ENCODE measurements around the gene MPPED2.

MPPED2 gene

DNA sequence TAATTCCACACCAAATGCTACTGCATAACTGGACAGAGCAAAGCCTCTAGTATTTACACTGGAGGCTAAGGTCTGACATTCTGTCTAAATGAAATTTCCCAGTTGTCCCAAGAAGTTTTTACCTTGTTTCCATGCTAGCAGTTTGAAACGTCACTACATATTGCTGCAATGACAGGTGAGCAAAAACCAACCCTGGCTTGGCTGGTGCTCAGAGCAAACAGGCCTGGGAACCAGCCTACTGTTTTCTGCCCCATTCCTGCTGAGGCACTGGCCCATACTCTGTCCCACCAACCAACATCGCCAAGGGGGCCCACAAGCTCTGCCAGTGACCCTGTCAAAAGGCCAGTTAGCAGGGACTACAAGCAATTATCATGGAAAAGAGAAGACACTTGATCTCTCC lies 131.1 kb downstream of the MPPED2 start:
- no peak for DNase-seq (ENCODE audit: extremely low read depth in 1 of 2, low read depth in 1 of 2)

- no peak for DNase-seq (ENCODE audit: extremely low read depth in 1 of 2, low read depth in 1 of 2)
Observed at GRCh38 chr11:30454541-30454940, 131.6 kb downstream of the MPPED2 start.

GRCh38 chr11:30454111-30454510 lies 132.0 kb downstream of the MPPED2 start:
- no peak for DNase-seq (ENCODE audit: extremely low read depth in 1 of 2, low read depth in 1 of 2)

- DNase-seq (ENCODE audit: extremely low read depth in 1 of 2, low read depth in 1 of 2): no peak
Observed at GRCh38 chr11:30453705-30454104, 132.4 kb downstream of the MPPED2 start.

DNA sequence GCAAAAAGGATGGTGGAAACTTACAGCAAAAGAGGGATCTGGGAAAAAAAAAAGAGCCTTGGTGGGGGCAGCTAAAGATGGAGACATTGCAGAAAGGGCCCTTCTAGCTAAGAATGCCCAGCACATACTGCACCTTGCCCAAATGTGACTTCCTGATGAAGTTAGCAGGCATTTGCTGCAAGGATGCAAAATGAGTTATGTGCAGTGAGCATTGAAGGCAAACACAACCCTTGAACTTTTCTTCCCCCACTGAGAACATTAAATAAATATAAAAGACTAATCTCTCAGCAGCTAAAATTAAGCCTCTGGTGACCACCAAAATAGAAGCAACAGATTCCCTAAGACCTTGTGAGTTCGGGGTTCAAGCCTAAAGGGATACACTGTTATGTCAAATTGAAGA lies 133.3 kb downstream of the MPPED2 start:
- DNase-seq (ENCODE audit: extremely low read depth in 1 of 2, low read depth in 1 of 2): no peak

DNA sequence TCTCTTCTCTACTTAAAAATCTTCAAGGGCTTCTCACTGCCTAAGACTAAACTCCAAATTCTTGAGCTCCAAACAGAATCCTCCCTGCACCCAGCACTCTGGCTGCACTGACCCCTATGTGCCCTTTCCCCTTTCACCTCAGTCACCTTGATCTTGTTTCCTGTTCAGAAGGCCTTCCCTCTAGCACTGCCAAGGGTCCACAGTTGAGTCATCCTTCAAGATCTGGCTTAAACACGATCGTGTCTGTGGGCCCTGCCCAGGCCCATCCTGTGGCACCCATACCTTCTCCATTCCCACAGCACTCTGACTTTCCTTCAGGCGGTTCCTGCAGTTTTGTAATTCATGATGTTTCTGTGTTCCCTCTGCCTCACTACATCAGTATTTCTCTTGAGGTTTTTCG lies 134.0 kb downstream of the MPPED2 start:
- DNase-seq (ENCODE audit: extremely low read depth in 1 of 2, low read depth in 1 of 2): no peak

- no peak for DNase-seq (ENCODE audit: extremely low read depth in 1 of 2, low read depth in 1 of 2)
Observed at GRCh38 chr11:30451626-30452025, 134.5 kb downstream of the MPPED2 start.

DNA sequence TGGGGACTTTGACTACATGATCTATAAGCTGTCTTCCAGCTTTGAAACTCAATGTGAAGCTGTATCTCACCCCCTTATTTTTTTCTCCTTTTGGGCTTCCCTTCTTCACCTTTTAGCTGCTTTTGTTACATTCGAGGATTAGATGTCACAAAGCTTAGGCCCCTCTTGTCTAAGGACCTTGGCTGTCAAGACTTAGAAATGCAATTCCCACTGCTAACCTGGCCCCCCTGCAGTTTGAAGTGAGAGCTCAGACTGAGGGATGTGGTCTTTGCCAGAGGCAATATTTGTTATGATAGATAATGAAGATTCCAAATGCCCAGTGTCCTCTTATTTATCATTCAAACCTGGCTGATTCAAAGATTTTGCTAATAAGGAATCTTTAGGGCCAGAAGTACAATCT lies 135.0 kb downstream of the MPPED2 start:
- DNase-seq (ENCODE audit: extremely low read depth in 1 of 2, low read depth in 1 of 2): no peak

- DNase-seq (ENCODE audit: extremely low read depth in 1 of 2, low read depth in 1 of 2): no peak
Observed at GRCh38 chr11:30447058-30447640, 139.0 kb downstream of the MPPED2 start.

GRCh38 chr11:30446520-30446919 lies 139.6 kb downstream of the MPPED2 start:
- DNase-seq (ENCODE audit: extremely low read depth in 1 of 2, low read depth in 1 of 2): no peak

- no peak for DNase-seq (ENCODE audit: extremely low read depth in 1 of 2, low read depth in 1 of 2)
Observed at GRCh38 chr11:30445056-30445455, 141.1 kb downstream of the MPPED2 start.

DNA sequence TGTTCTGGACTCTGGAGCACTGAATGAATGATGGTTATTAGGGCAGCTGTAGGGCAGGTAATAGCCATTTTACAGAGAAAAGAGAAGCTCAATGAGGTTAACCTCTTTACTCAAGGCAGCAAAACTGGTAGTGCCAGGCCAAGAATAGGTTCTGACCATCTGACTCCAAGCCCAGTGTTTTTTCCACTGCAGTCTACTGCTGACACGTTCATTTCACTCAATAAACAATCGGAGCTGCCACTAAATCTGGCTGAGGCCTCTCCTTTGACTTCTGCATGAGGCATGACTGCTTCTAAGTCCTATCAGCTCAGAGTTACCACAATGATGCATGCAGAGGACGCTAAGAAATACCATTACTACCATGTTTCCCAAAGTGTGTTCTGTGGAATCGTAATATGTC lies 145.6 kb downstream of the MPPED2 start:
- DNase-seq (ENCODE audit: extremely low read depth in 1 of 2, low read depth in 1 of 2): no peak

DNA sequence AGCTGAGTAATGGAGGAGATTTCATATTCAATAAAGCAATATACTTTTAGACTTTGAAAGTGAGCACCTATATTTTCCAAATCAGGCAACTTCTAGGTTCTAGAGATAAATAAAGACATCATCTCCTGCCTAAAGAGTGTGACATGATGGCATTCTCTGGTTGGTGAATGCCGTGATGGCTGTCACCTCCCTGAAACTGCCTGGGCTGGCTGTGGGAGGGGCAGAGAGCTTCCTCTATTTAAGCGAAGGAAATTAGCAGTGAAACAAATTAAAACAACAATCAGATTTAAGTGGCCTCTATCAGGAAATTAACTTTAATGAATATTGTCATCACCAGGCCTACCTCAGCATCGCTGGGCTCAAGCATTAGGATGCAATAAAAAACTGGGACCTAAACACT lies 149.4 kb downstream of the MPPED2 start:
- DNase-seq (ENCODE audit: extremely low read depth in 1 of 2, low read depth in 1 of 2): no peak

DNA sequence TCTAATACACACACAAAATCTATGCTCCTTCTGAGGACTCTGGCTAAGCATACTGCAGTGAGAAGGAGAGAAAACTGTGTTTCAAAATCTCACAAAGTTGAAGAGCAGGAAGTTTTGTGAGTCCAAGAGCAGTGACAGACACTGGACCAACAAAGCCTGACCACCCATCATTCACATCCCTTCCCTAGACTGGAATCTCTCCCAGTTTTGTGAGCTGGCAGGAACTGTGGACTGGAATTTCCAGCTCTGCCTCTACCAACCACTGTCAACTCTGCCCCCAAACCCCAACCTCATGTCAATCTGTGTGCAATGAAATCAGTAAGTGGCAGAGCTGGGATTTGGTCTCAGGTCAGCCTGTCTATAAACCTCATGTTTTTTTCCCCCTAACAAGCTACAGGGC lies 150.7 kb downstream of the MPPED2 start:
- no peak for DNase-seq (ENCODE audit: extremely low read depth in 1 of 2, low read depth in 1 of 2)

- no peak for DNase-seq (ENCODE audit: extremely low read depth in 1 of 2, low read depth in 1 of 2)
Observed at GRCh38 chr11:30434901-30435300, 151.3 kb downstream of the MPPED2 start.

- no peak for DNase-seq (ENCODE audit: extremely low read depth in 1 of 2, low read depth in 1 of 2)
Observed at GRCh38 chr11:30433831-30434230, 152.3 kb downstream of the MPPED2 start.

- no peak for DNase-seq (ENCODE audit: extremely low read depth in 1 of 2, low read depth in 1 of 2)
Observed at GRCh38 chr11:30432716-30433115, 153.4 kb downstream of the MPPED2 start.

- no peak for DNase-seq (ENCODE audit: extremely low read depth in 1 of 2, low read depth in 1 of 2)
Observed at GRCh38 chr11:30432178-30432577, 154.0 kb downstream of the MPPED2 start.

DNA sequence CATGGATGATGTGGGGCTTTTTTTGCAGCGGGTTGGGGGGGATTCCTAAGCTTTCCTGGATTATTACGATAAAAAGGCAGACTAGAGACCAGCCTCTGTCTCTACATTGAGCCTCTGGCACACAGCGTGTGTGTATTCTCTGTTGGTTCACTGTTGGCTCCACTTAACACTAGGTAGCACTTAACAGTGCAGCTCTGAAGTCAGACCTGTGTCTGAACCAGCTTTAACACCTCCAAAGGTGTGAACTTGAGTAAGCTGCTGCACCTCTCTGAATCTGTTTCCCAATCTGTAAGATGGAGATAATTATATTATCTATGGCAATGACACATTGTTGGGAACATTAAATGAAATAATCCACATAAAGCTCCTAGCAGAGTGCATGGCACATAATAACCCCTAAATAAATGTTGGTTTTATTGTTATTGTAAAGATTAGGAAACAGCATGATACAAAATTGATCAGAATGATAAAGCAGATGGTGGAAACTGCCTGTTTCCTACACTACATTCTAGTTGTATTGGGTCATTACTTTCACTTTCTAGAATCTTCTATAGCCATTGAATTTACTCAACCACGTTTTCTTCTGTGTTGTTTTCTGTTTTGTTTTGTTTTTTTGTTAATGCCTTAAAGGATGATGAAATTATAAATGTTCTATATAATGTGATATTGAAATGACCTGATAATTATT lies 154.9 kb downstream of the MPPED2 start:
- DNase-seq (ENCODE audit: extremely low read depth in 1 of 2, low read depth in 1 of 2): no peak

DNA sequence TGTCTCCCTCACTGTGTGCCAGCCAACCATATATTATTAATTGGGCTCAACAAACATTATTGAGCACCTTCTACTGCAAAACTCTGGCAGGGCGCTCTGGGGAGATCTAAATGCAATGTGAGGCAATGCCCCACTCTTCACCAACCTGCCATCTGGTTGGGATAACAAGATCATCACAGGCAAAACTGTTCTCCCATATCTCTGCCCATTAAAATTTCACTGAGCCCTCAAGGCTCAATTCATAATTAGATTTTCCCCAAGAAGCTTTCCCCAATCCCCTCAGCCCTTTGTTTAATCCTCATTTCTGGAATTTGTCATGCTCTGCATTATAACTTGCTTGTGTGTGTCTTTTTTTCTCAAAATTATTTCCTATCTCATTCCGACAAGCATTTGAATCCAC lies 156.6 kb downstream of the MPPED2 start:
- DNase-seq (ENCODE audit: extremely low read depth in 1 of 2, low read depth in 1 of 2): no peak

DNA sequence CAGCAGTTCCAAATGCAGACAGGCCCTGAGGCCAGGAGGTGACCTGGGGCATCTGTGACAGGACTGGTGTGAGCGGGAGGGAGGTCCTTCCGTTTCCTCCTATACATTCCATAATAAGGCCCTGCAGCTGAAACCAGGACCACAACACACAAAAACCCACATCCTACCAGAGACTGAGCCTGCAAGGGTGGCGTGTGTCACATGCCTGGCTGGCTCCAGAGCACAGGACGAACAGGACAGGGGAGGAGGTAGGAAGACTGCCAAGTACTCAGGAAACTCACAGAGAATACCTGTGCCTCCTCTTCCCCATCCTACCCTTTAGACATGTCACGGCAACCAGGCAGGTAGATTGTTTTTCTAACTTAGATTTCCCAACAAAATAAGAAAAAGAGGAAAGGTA lies 159.4 kb downstream of the MPPED2 start:
- DNase-seq (ENCODE audit: extremely low read depth in 1 of 2, low read depth in 1 of 2): no peak

DNA sequence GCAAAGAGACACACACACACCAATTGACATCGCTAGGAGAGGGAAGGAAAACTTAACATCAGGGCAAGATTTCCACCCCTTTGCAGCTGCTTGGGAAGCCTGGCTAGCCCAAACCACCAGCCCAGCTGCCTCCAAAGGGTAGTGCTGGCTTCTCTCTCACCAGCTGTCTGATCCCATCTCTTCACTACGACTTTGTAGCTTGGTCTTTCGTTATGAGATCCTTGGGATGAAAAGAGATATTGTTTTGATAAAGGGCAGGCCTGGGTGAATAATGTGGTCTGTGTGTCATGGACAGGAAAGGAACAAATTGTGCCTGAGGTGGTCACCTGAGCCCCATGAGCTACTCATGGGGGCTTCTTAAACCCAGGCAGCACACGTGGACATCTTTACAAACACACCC lies 161.3 kb downstream of the MPPED2 start:
- no peak for DNase-seq (ENCODE audit: extremely low read depth in 1 of 2, low read depth in 1 of 2)

DNA sequence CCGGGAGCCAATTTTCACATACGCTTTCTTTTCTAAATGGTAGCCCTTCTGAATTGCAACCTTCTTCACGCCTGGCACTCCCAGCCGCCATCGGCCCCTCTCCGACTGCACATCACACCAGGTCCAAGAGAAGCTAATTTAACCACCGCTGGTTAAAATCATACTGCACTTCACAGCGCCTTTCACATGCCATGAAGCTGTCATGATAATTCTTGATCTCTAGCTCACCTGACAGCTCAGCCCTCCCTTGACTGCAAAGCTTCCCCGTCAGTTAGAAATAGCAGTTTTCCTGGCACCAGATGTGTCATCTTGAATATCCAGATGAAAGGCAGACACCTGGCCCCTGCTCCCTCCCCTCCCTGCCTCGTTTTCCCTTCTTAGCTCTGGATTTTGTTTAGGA lies 161.8 kb downstream of the MPPED2 start:
- DNase-seq (ENCODE audit: extremely low read depth in 1 of 2, low read depth in 1 of 2): no peak

Data from stimulated activated CD8-positive, alpha-beta memory T cell treated with anti-CD3 and anti-CD28 coated beads, Interleukin-7, amount 100 ng/mL, for 48 hours (primary cell).